GM04504 (cell line): Measurements from ENCODE around the gene NTNG1.
"Not testable (repeated sequence)": the region's sequence is repeated elsewhere in the genome, so short reads cannot be mapped to it uniquely, and the experiment has no call there.

Source experiments
- DNase-seq: peaks from one replicate; pipeline ENCODE4 v3.0.0-alpha.2; 2012; ENCODE audit warnings: low read depth

Gene NTNG1

GRCh38 chr1:107145637-107146036, 4.8 kb downstream of the NTNG1 start:
- no peak for DNase-seq

GRCh38 chr1:107147843-107148242, 7.0 kb downstream of the NTNG1 start:
- no peak for DNase-seq

GRCh38 chr1:107149946-107150345, 9.1 kb downstream of the NTNG1 start:
- no peak for DNase-seq

- no peak for DNase-seq
These were observed 10.5 kb downstream of the NTNG1 start for GRCh38 chr1:107151295-107151694.

- DNase-seq: no peak
These were observed 11.6 kb downstream of the NTNG1 start for GRCh38 chr1:107152395-107152794.

- no peak for DNase-seq
These were observed 12.2 kb downstream of the NTNG1 start for GRCh38 chr1:107153014-107153413.

- DNase-seq: no peak
These were observed 17.7 kb downstream of the NTNG1 start for GRCh38 chr1:107158496-107158895.

GRCh38 chr1:107158991-107159390, 18.2 kb downstream of the NTNG1 start:
- no peak for DNase-seq

- no peak for DNase-seq
These were observed 21.9 kb downstream of the NTNG1 start for GRCh38 chr1:107162745-107163144.

- DNase-seq: not testable (repeated sequence)
These were observed 24.1 kb downstream of the NTNG1 start for GRCh38 chr1:107164901-107165300.

GRCh38 chr1:107169615-107170014, 28.8 kb downstream of the NTNG1 start:
- no peak for DNase-seq

- DNase-seq: no peak
These were observed 30.5 kb downstream of the NTNG1 start for GRCh38 chr1:107171333-107171732.

GRCh38 chr1:107172450-107173170, 31.8 kb downstream of the NTNG1 start:
- DNase-seq: no peak

- no peak for DNase-seq
These were observed 34.5 kb downstream of the NTNG1 start for GRCh38 chr1:107175102-107175909.

GRCh38 chr1:107181253-107181969, 40.6 kb downstream of the NTNG1 start:
- DNase-seq: no peak

- no peak for DNase-seq
These were observed 42.2 kb downstream of the NTNG1 start for GRCh38 chr1:107183011-107183410.

- no peak for DNase-seq
These were observed 44.0 kb downstream of the NTNG1 start for GRCh38 chr1:107184888-107185287.

- DNase-seq: no peak
These were observed 46.6 kb downstream of the NTNG1 start for GRCh38 chr1:107187399-107187798.

- no peak for DNase-seq
These were observed 47.3 kb downstream of the NTNG1 start for GRCh38 chr1:107188160-107188559.

- no peak for DNase-seq
These were observed 53.5 kb downstream of the NTNG1 start for GRCh38 chr1:107194380-107194779.

GRCh38 chr1:107195476-107195875, 54.6 kb downstream of the NTNG1 start:
- no peak for DNase-seq

GRCh38 chr1:107196973-107197562, 56.2 kb downstream of the NTNG1 start:
- DNase-seq: no peak
